CD4-positive, alpha-beta T cell treated with Interleukin-17A for 1 hour (primary cell): ENCODE data around the gene HDAC8.
"Not testable (repeated sequence)": the region's sequence is repeated elsewhere in the genome, so short reads cannot be mapped to it uniquely, and the experiment has no call there.

ENCODE experiments used
- DNase-seq: peaks from one replicate; pipeline ENCODE4 v3.0.0-alpha.2; 2020

Gene HDAC8

DNA sequence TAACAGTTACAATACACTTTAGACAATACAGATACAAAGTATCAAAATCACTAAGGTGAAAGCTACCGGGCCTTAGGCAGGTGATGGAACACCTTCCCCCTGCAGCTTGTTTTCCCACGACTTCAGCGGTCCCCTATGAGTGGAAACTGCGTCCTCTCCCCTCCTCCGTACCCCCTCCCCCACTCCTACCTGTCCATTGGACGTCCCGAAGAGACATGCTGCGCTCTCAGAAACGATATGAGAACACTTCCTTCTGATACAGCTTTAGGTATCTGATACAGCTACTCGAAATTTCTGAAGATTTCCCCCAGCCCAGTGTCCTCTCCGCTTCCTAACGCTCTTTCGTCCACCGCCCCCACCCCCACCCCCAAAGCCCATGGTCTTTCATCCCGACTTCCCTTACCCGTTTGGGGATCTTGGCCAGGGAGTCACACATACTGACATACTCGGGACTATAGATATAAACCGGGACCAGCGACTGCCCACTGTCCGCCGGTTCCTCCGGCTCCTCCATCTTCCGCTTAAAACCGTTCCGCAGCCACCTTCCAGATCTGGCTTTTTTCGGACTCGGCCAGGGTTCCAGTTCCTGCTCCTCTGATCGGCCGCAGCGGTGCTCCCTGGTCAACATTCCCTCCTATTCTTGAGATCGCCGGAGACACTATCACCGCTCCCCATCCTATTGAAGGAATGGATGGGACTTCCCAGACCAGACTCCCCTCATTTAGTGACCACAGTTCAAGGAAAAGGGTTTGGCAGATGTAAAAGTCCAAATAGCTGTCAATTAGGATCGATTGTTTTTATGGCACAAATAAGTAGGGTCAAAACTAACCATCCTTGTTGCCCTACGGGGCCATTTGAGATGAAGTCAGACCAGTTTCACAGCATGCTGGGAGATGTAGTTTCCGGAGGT lies at the start of gene HDAC8:
HDAC8 (minus strand) TSS at position 596 of the 910 bp plus-strand sequence; CDS start at position 514, 82 bp downstream.
- peak; percentile 76 for DNase-seq

GRCh38 chrX:72621625-72622485 lies 49.2 kb upstream of the HDAC8 start:
- DNase-seq, result no peak

GRCh38 chrX:72621163-72621562 lies 48.5 kb upstream of the HDAC8 start:
- DNase-seq, result no peak

DNA sequence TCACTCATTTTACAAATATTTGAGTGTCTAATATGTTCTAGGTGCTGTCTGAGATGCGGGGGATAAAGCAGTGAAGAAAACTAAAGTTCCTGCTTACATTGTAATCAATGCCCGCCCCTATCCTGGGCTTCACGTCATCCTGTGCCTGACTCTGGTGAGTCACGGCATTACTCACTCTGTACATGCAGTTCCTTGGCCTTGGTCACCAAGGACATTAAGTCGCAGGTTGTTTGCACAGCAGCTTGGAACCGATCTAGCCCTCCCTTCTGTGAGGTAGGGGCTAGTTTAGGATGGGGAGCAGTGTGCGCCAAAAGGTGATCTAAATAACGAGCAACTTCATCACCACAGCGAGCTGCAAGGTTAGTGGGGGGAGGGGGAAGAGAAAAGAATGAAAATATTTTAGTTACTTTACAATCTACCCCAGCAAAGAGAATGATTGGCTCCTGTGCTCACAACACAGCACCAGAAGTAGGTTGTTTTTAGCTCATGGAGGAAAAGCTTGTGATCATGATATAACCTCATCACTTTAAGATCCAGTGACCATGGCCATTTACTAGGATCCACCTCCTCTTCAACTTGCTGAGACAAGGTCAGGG lies 48.0 kb upstream of the HDAC8 start:
- DNase-seq, result peak; percentile 14

- DNase-seq, result no peak
These were observed 36.7 kb upstream of the HDAC8 start for GRCh38 chrX:72609313-72609712.

DNA sequence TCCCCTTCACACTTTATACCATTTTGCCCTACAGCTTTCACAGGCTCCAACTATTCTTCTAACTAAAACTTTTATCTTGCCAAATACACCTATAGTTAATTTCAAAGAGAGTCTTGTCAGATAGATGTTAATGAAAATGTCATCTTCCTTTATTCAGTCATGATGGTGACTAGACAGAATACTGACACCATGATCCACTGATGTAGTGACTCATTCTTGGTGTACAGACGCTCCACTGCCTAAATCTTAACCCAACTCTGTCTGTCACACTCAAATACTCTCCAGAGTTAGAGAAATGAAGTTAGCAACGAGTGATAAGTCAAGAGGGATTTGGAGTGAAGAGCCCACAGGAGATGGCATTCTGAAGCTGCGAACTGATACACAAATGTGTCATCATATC lies 32.1 kb upstream of the HDAC8 start:
- DNase-seq, result no peak

DNA sequence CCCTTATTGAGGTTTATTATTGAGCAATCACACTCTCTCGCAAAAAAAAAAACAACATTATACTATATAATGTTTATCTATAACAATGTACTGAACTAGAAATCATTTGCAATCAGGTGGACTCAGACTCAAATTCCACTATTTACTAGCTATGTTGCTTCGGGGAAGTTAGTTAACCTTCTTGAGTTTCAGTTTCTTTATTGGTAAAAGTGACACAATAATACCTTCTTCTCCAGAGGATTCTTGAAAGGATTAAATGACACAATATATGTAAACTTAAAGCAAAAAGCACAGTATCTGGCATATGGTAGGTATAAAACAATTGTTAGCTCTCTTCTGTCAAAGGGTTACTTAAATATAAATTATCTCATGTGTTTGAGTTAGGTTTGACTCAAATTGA lies 31.5 kb upstream of the HDAC8 start:
- DNase-seq, result no peak

DNA sequence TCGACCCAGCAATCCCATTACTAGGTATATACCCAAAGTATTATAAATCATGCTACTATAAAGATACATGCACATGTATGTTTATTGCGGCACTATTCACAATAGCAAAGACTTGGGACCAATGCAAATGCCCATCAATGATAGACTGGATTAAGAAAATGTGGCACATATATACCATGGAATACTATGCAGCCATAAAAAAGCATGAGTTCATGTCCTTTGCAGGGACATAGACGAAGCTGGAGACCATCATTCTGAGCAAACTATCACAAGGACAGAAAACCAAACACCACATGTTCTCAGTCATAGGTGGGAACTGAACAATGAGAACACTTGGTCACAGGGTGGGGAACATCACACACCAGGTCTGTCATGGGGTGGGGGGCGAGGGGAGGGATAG lies 18.4 kb upstream of the HDAC8 start:
- DNase-seq, result not testable (repeated sequence)

- DNase-seq, result no peak
These were observed 11.5 kb upstream of the HDAC8 start for GRCh38 chrX:72584163-72584562.

DNA sequence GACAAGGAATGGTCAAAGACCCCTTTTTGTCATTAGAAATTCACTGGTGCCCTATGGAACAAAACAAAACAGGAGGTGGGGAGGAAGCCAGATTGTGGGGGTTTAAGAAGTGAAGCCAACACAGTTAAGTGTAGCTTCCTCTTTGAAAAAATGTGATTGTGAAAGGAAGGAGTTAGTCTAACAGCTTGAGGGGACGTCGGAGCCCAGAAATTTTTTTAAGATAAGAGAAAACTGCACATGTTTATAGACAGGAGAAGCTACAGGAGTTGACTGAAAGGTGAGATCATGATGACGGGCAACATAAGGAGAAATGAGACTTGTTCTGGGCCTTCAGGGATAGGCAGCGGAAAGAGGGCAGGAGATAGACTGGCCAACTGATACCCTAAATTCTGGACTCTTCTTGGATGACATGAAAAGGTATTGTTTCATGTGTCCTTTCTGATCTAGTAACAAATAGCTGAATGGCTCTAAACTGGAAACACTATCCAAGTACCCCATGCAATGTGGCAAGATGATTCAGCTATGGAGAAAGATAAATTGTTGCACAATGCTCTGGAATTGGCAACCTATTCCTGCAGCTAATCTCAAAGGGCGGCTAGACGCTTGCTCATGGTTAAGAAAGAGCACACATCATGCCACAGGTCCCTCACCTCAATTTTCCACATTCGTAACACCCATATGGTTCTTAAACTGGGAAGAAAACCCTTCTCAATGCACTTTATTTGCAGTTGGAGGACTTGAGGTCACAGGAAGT lies 3.7 kb upstream of the HDAC8 start:
- no peak for DNase-seq

DNA sequence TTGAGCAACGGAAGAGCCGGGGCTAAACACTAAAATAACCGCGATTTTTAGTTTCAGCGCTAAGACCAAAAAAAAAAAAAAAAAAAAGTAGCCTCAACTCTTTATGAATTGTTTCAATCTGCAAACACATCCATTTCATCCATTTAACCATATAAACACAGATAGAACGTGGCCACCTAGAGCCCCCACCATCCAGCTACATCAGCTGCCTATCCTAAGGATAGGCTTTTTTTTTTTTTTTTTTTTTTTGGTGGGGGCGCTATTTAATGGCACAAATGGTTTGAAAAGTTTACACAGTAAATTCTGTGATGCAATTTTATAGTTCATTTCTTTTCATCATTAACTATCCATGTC lies 492 bp upstream of the HDAC8 start:
- DNase-seq, result no peak

- no peak for DNase-seq
These were observed 2.9 kb downstream of the HDAC8 start for GRCh38 chrX:72569786-72570185.

DNA sequence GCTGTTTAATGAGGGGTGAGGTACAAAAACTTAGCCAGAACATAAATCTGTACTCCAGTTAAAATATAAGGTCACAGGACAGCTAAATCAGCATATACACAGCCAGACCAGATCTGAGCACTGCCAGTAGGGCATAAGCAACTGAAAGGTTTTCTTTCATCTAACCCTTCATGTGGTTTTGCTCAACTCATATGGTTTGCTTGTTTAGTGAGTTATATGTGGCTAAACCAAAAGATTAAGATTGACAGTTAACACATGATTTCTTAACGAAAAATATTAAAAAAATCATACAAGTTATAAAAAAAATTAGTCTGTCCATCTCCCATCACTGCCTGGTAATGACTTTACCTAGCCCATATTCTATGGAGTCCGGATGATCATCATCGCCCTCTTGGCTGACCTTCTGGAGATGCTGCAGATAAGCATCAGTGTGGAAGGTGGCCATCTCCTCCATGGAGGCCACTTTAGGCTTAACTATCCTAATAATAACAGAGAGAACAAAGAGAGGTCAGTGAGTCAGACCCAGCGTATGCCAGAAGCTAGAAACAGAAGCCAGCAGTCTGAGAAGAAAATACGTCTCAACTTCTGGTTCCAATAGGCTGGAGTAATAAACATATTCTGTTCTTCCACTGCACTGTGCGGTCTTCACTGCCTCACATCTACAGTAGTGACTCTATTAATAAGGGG lies 4.1 kb downstream of the HDAC8 start:
- DNase-seq, result no peak

DNA sequence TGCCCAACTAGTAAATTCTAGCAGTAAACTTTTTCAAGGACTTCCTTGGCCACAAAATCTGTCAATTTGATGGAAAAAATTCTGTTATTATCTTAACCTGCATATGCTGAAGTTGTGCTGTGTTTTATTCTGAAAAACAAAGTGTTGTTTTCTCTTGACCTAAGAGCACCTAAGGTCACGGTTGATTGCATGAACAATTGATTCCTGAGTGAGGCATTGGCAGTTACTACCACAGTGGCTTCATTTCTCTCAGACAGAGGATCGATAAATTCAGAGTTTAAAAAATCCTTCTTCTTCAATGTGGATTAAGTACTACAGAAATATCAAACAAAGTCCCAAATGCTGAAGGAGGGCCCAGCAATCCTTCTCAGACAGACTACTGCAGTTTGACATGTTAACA lies 6.2 kb downstream of the HDAC8 start:
- DNase-seq, result no peak

- not testable (repeated sequence) for DNase-seq
These were observed 13.0 kb downstream of the HDAC8 start for GRCh38 chrX:72559655-72560054.

- DNase-seq, result no peak
These were observed 18.0 kb downstream of the HDAC8 start for GRCh38 chrX:72554448-72555140.

GRCh38 chrX:72552443-72552842 lies 20.2 kb downstream of the HDAC8 start:
- not testable (repeated sequence) for DNase-seq

- DNase-seq, result no peak
These were observed 26.7 kb downstream of the HDAC8 start for GRCh38 chrX:72545990-72546389.

DNA sequence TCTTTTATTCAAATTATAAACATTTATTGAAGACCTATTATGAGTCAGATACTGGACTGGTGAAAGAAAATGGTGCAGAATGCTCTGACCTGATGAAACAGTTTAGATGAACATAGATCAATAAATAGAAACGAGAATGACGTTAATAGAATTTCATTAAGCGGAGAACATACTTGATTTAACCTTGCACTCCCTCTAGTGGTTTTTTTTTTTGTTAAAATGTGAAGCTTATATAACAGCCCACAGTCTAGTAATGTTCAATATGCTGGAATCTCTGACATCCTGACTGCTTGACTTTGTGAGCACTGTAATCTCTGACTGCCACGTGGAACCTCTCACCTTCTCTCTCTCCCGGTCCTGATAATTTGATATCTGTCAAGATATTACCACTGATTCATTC lies 32.3 kb downstream of the HDAC8 start:
- no peak for DNase-seq

- DNase-seq, result no peak
These were observed 32.8 kb downstream of the HDAC8 start for GRCh38 chrX:72539822-72540221.

GRCh38 chrX:72536542-72536941 lies 36.1 kb downstream of the HDAC8 start:
- no peak for DNase-seq

- DNase-seq, result no peak
These were observed 40.3 kb downstream of the HDAC8 start for GRCh38 chrX:72532366-72532765.
